Ascending aorta (tissue), 2 donors: Measurements from ENCODE around the gene ADRA1B. TPM values are rescaled to one million over a fixed set of nuclear protein-coding genes. Genes with fewer than 3 reads are reported as not detected.

Source experiments
- DNase-seq, 2 donors: peaks; one replicate each; pipeline ENCODE4 v3.0.0-alpha.2; 2019; ENCODE audit warnings: low spot score in 2 of 2
- H3K27ac ChIP-seq, 2 donors: fragments of 200-600 bp; sonication (generic); one replicate each; pipeline ENCODE4 v1.5.1; 2016 to 2017; ENCODE audit warnings: mild to moderate bottlenecking in 1 of 2
- H3K27me3 ChIP-seq: fragments of 200-600 bp; sonication (generic); one replicate; pipeline ENCODE4 v1.5.1; 2017
- H3K36me3 ChIP-seq, 2 donors: fragments of 200-600 bp; sonication (generic); one replicate each; pipeline ENCODE4 v1.5.1; 2016
- H3K4me1 ChIP-seq, 2 donors: fragments of 200-600 bp; sonication (generic); one replicate each; pipeline ENCODE4 v1.5.1; 2016 to 2017; ENCODE audit warnings: mild to moderate bottlenecking in 1 of 2
- H3K4me3 ChIP-seq, 2 donors: fragments of 200-600 bp; sonication (generic); one replicate each; pipeline ENCODE4 v1.5.1; 2016 to 2017; ENCODE audit warnings: mild to moderate bottlenecking in 1 of 2
- H3K9me3 ChIP-seq, 2 donors: fragments of 200-600 bp; sonication (generic); one replicate each; pipeline ENCODE4 v1.5.1; 2016
- CTCF ChIP-seq, 3 experiments: fragments of 200-600 bp in 2 of 3; fragments of 450-650 bp in 1 of 3; sonication (generic) in 2 of 3; IDR thresholded peaks; one replicate each; pipeline ENCODE4 v1.5.1; 2016 to 2019; ENCODE audit warnings: antibody characterized with exemption in 3 of 3, mild to moderate bottlenecking in 1 of 3, moderate library complexity in 1 of 3
- intact Hi-C: fragments of 100-400 bp; cut with DNase I; formaldehyde crosslinking; loops from one replicate; pipeline ENCODE4 v1.15.1; 2023
- total RNA-seq: library from RNA; depleted of rRNA; stranded (reverse); fragments of >200 nt; gene quantifications from one replicate; pipeline ENCODE4 v1.1.0, GENCODE V29; 2016

Gene ADRA1B
- total RNA-seq, 1 donor from 2014 or later, result 20.6 TPM

DNA sequence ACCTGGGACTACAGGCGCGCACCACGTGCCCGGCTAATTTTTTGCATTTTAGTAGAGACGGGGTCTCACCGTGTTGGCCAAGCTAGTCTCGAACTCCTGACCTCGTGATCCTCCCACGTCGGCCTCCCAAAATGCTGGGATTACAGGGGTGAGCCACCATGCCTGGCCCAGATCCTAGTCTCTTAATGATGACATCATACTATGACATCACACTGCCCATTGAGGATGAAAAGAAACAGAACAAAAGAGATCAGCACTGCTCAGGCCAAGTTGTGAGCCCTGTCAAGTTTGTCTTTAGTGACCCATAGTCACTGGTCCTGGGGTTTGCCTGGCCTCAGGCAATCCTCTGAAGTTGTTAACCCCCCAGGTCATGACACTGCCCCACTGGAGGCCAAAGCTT, 21.3 kb downstream of the ADRA1B start:
- no peaks in the 10 kb centered on the region for H3K9me3 ChIP-seq
- no peak for DNase-seq
- no peak overlapping the region for H3K4me3 ChIP-seq
- no peak overlapping the region for H3K27ac ChIP-seq
- TF ChIP-seq CTCF (IDR thresholded peaks at IDR 0.05), result no peak
- H3K36me3 ChIP-seq, result peaks cover 0 to 9% of the 10 kb centered on the region in 2 donors
- H3K27me3 ChIP-seq, result no peaks in the 10 kb centered on the region
- H3K4me1 ChIP-seq, result peaks cover 0 to 3% of the 10 kb centered on the region in 2 donors
- intact Hi-C loops, result no loop called here

DNA sequence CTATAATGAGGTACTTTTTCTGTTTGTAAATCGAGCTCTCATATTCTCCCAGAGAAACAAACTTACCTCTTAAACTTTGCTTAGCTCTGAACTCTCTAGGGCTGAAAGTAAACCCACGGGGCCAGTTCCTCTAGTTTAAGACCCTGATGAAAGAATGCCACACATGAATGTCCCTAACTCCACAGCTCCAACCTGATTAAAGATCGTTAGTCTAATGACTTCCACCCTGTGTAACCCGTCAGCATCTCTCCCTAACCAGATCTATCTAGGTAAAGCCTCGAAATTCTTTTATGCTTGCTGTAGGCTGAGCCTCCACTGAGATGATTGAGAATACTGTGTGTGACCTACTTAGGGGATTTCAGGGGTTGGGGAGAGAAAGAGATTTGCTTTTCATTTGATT, 27.0 kb downstream of the ADRA1B start:
- Histone ChIP-seq H3K27ac (no peak overlapping the region), H3K4me1 (no peaks in the 10 kb centered on the region), H3K27me3 (no peaks in the 10 kb centered on the region), H3K9me3 (no peaks in the 10 kb centered on the region), H3K4me3 (no peak overlapping the region), H3K36me3 (peaks cover 0 to 9% of the 10 kb centered on the region in 2 donors)
- TF ChIP-seq CTCF (IDR thresholded peaks at IDR 0.05), result no peak
- intact Hi-C loops, result no loop called here
- no peak for DNase-seq

DNA sequence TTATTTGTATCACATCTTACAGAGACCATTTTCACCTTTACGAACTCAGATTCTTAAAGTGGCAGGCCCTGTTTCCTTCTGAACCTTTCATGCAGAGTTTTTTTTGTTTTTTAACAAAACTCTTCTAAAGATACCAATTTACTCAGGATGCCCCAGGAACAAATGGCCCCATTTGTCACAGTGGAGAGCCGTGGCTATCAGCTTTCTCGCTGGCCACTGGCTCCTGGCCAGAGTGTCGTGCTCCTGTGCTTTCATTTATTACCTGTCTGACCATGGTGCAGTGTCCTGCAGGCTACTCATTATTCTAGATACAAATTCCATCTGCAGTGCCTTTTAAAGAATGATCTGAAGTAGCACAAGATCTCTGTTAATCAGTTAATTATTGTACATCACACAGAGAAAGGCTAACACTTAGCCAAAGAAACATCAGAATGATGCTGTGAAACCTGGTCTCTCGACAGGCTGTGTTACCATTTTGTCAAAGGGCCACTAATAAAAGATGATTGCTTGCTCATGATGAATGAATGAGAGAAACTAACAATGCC, 27.8 kb downstream of the ADRA1B start:
- DNase-seq, result no peak
- Histone ChIP-seq H3K4me1 (no peaks in the 10 kb centered on the region), H3K9me3 (no peaks in the 10 kb centered on the region), H3K27ac (no peak overlapping the region), H3K4me3 (no peak overlapping the region), H3K36me3 (peaks cover 0 to 9% of the 10 kb centered on the region in 2 donors), H3K27me3 (no peaks in the 10 kb centered on the region)
- intact Hi-C loops, result no loop called here
- TF ChIP-seq CTCF (IDR thresholded peaks at IDR 0.05), result no peak

- TF ChIP-seq CTCF (IDR thresholded peaks at IDR 0.05), result no peak
- H3K4me1 ChIP-seq, result no peaks in the 10 kb centered on the region
- no peak overlapping the region for H3K27ac ChIP-seq
- intact Hi-C loops, result no loop called here
- no peaks in the 10 kb centered on the region for H3K9me3 ChIP-seq
- H3K27me3 ChIP-seq, result no peaks in the 10 kb centered on the region
- no peak overlapping the region for H3K4me3 ChIP-seq
- H3K36me3 ChIP-seq, result peaks cover 0 to 9% of the 10 kb centered on the region in 2 donors
- no peak for DNase-seq
Observed at GRCh38 chr5:159945359-159945758, 29.1 kb downstream of the ADRA1B start.

DNA sequence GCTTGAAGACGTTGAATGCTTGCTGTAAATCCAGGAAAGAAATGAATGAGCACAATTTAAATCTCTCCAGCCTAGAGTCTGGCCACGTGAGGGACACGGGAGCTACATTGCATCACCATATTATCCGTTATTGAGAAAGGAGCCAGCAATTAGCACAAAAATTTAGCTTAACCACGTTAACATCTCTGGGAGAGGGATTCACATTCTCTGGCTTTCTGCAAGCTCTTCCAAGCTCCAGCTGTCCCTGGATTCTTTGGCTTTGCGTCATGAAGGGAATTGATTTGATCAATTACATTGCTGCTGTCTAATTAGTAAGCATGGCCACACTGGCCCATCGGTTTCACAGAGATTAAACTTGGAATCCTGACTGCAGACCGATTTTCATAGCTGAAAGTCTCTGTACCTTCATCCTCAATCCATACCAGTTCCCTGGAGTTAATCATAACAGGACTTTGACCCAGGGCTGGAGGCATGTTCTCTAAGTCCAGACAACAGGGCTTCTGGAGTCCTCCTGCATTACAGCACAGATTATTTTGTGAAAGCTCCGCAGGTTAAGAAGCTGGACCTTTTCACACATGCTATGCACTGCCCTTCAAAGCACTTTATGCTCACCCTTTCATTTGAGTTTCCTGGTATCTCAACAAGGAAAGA, 31.6 kb downstream of the ADRA1B start:
- no peak for DNase-seq
- no peak for TF ChIP-seq CTCF (IDR thresholded peaks at IDR 0.05)
- Histone ChIP-seq H3K4me1 (no peaks in the 10 kb centered on the region), H3K27ac (no peak overlapping the region), H3K36me3 (no peaks in the 10 kb centered on the region), H3K27me3 (no peaks in the 10 kb centered on the region), H3K9me3 (no peaks in the 10 kb centered on the region), H3K4me3 (no peak overlapping the region)
- intact Hi-C loops, result no loop called here
